HEK293 (cell line): ENCODE data around the gene LIMK1.

Source experiments
- CTCF ChIP-seq: fragments of 450-650 bp; formaldehyde crosslinking; IDR thresholded peaks from 2 replicates; pipeline ENCODE4 v1.5.1; 2016; ENCODE audit warnings: missing biosample characterization, missing genetic modification characterization
- GFI1B ChIP-seq: fragments of 450-650 bp; formaldehyde crosslinking; IDR thresholded peaks from 2 replicates; pipeline ENCODE4 v1.5.1; 2016; ENCODE audit warnings: missing biosample characterization, missing genetic modification characterization
- MZF1 ChIP-seq: fragments of 450-650 bp; formaldehyde crosslinking; IDR thresholded peaks from 2 replicates; pipeline ENCODE4 v1.5.1; 2017; ENCODE audit warnings: missing biosample characterization, missing genetic modification characterization, borderline replicate concordance
- SETDB1 ChIP-seq: IDR thresholded peaks from one replicate; pipeline ENCODE4 v1.6.1; 2017; ENCODE audit warnings: mild to moderate bottlenecking, low read length, moderate library complexity, mixed read lengths; ENCODE audit not compliant: insufficient read length
- ZFP3 ChIP-seq: fragments of 450-650 bp; formaldehyde crosslinking; IDR thresholded peaks from 2 replicates; pipeline ENCODE4 v1.5.1; 2016; ENCODE audit warnings: low read depth, missing biosample characterization, missing genetic modification characterization
- ZNF18 ChIP-seq: fragments of 450-650 bp; formaldehyde crosslinking; IDR thresholded peaks from 2 replicates; pipeline ENCODE4 v1.5.1; 2016; ENCODE audit warnings: missing biosample characterization, missing genetic modification characterization
- ZNF24 ChIP-seq: fragments of 450-650 bp; formaldehyde crosslinking; IDR thresholded peaks from 2 replicates; pipeline ENCODE4 v1.5.1; 2016; ENCODE audit warnings: missing biosample characterization, missing genetic modification characterization
- ZNF274 ChIP-seq, 2 experiments: fragments of 200-500 bp in 1 of 2; fragments of 450-650 bp in 1 of 2; sonication (Bioruptor generic) in 1 of 2; formaldehyde crosslinking in 1 of 2; IDR thresholded peaks; 2 replicates each; pipeline versions ENCODE4 v1.5.1 to v1.6.1; 2014 to 2016; ENCODE audit warnings: borderline replicate concordance in 1 of 2, inconsistent platforms in 1 of 2, low read length in 1 of 2, missing biosample characterization in 1 of 2, missing genetic modification characterization in 1 of 2
- ZNF324 ChIP-seq: fragments of 450-650 bp; formaldehyde crosslinking; IDR thresholded peaks from 2 replicates; pipeline ENCODE4 v1.5.1; 2016; ENCODE audit warnings: missing biosample characterization, missing genetic modification characterization
- ZNF629 ChIP-seq: fragments of 450-650 bp; formaldehyde crosslinking; IDR thresholded peaks from 2 replicates; pipeline ENCODE4 v1.5.1; 2017; ENCODE audit warnings: missing biosample characterization, missing genetic modification characterization
- ZSCAN30 ChIP-seq: fragments of 450-650 bp; IDR thresholded peaks from 2 replicates; pipeline ENCODE4 v1.5.1; 2018; ENCODE audit warnings: missing biosample characterization, mild to moderate bottlenecking, missing genetic modification characterization, moderate library complexity
- TF ChIP-seq, protein P1 (sequence below): fragments of 450-650 bp; formaldehyde crosslinking; IDR thresholded peaks from 2 replicates; pipeline ENCODE4 v1.5.1; 2016; ENCODE audit warnings: missing biosample characterization, missing genetic modification characterization

DNA sequence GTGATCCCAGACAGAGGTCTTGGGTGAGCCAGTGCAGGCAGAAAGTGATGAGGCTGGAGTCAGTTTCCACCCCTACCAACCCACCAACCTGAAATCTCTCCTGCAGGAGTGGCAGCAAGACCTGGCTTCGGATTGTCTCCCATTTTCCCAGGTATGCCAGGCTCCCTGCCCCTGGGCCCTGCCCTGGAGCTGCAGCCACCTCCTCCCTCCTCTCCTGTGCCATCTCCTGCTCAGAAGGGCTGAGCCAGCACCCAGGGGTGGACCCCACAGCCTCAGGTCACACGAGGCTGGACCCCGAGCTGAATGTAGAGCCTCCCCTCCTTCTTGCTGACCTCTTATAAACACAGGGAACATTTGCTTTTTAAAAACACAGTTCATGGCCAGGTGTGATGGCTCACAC is 17.0 kb upstream of the LIMK1 start:
- TF ChIP-seq CTCF: no peak
- TF ChIP-seq, protein P1, sequence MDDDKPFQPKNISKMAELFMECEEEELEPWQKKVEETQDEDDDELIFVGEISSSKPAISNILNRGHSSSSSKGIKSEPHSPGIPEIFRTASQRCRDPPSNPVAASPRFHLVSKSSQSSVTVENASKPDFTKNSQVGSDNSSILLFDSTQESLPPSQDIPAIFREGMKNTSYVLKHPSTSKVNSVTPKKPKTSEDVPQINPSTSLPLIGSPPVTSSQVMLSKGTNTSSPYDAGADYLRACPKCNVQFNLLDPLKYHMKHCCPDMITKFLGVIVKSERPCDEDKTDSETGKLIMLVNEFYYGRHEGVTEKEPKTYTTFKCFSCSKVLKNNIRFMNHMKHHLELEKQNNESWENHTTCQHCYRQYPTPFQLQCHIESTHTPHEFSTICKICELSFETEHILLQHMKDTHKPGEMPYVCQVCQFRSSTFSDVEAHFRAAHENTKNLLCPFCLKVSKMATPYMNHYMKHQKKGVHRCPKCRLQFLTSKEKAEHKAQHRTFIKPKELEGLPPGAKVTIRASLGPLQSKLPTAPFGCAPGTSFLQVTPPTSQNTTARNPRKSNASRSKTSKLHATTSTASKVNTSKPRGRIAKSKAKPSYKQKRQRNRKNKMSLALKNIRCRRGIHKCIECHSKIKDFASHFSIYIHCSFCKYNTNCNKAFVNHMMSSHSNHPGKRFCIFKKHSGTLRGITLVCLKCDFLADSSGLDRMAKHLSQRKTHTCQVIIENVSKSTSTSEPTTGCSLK: no peak
- TF ChIP-seq ZFP3 (tag by site-specific recombination): no peak
- no peak for TF ChIP-seq ZSCAN30
- no peak for TF ChIP-seq MZF1
- no peak for TF ChIP-seq ZNF629 (tag by site-specific recombination)
- no peak for TF ChIP-seq SETDB1
- no peak for TF ChIP-seq ZNF324
- TF ChIP-seq ZNF24 (tag by site-specific recombination): no peak
- TF ChIP-seq ZNF18 (tag by site-specific recombination): no peak
- TF ChIP-seq GFI1B (tag by site-specific recombination): no peak
- TF ChIP-seq ZNF274 (IDR thresholded peaks at IDR 0.05; ENCODE audit: low read length): no peak
- TF ChIP-seq ZNF274 (tag by site-specific recombination; IDR thresholded peaks at IDR 0.05; ENCODE audit: borderline replicate concordance): no peak
